Breast epithelium (tissue), 4 donors: ENCODE results near the gene IL17RC. TPM values are rescaled to one million over a fixed set of nuclear protein-coding genes. Genes with fewer than 3 reads are reported as not detected.
"Not testable (repeated sequence)": the region's sequence is repeated elsewhere in the genome, so short reads cannot be mapped to it uniquely, and the experiment has no call there.

ENCODE experiments used
- DNase-seq, 2 donors: peaks; one replicate each; pipeline ENCODE4 v3.0.0-alpha.2; 2019; ENCODE audit warnings: low spot score in 2 of 2
- H3K27ac ChIP-seq, 2 donors: fragments of 200-600 bp; sonication (generic) in 1 of 2; one replicate each; pipeline ENCODE4 v1.5.1; 2016 to 2019; ENCODE audit warnings: mild to moderate bottlenecking in 1 of 2
- H3K27me3 ChIP-seq, 2 donors: fragments of 200-600 bp; sonication (generic) in 1 of 2; one replicate each; pipeline versions ENCODE4 v1.5.1 to v1.6.0; 2017 to 2019; ENCODE audit warnings: control low read depth in 1 of 2, mild to moderate bottlenecking in 1 of 2
- H3K36me3 ChIP-seq: fragments of 200-600 bp; one replicate; pipeline ENCODE4 v1.5.1; 2019
- H3K4me1 ChIP-seq, 2 donors: fragments of 200-600 bp; sonication (generic); one replicate each; pipeline ENCODE4 v1.5.1; 2016 to 2019; ENCODE audit warnings: control low read depth in 1 of 2
- H3K4me3 ChIP-seq, 3 donors: fragments of 200-600 bp; sonication (generic); 1 replicate in 2 of 3; 2 replicates in 1 of 3; pipeline ENCODE4 v1.5.1; 2016 to 2019; ENCODE audit warnings: mild to moderate bottlenecking in 3 of 3, moderate library complexity in 2 of 3
- H3K9me3 ChIP-seq, 2 donors: fragments of 200-600 bp; sonication (generic) in 1 of 2; one replicate each; pipeline ENCODE4 v1.5.1; 2016 to 2019; ENCODE audit warnings: control low read depth in 1 of 2
- POLR2A ChIP-seq: fragments of 450-650 bp; IDR thresholded peaks from one replicate; pipeline ENCODE4 v1.6.1; 2016; ENCODE audit warnings: antibody characterized with exemption, mild to moderate bottlenecking, moderate library complexity
- POLR2AphosphoS5 ChIP-seq, 3 donors: sonication (generic); formaldehyde crosslinking; IDR thresholded peaks; one replicate each; pipeline ENCODE4 v1.6.1; 2017; ENCODE audit warnings: antibody characterized with exemption in 3 of 3
- intact Hi-C: fragments of 100-400 bp; cut with DNase I; formaldehyde crosslinking; loops from one replicate; pipeline ENCODE4 v1.15.1; 2023; ENCODE audit warnings: low total_unique reads
- total RNA-seq, 3 donors: library from RNA; depleted of rRNA; stranded (reverse); fragments of >200 nt; gene quantifications; one replicate each; pipeline ENCODE4 v1.1.0, GENCODE V29; 2016
- TF ChIP-seq, protein P1 (sequence below), 3 donors: fragments of 450-650 bp; IDR thresholded peaks; one replicate each; pipeline ENCODE4 v1.5.1; 2016 to 2017; ENCODE audit warnings: antibody characterized with exemption in 3 of 3, mild to moderate bottlenecking in 3 of 3, moderate library complexity in 3 of 3

IL17RC gene
- 100 to 1,000 TPM in 1 of 3 donors, 10 to 100 TPM in 2; 59.6 to 119 (median 90.6) TPM for total RNA-seq

DNA sequence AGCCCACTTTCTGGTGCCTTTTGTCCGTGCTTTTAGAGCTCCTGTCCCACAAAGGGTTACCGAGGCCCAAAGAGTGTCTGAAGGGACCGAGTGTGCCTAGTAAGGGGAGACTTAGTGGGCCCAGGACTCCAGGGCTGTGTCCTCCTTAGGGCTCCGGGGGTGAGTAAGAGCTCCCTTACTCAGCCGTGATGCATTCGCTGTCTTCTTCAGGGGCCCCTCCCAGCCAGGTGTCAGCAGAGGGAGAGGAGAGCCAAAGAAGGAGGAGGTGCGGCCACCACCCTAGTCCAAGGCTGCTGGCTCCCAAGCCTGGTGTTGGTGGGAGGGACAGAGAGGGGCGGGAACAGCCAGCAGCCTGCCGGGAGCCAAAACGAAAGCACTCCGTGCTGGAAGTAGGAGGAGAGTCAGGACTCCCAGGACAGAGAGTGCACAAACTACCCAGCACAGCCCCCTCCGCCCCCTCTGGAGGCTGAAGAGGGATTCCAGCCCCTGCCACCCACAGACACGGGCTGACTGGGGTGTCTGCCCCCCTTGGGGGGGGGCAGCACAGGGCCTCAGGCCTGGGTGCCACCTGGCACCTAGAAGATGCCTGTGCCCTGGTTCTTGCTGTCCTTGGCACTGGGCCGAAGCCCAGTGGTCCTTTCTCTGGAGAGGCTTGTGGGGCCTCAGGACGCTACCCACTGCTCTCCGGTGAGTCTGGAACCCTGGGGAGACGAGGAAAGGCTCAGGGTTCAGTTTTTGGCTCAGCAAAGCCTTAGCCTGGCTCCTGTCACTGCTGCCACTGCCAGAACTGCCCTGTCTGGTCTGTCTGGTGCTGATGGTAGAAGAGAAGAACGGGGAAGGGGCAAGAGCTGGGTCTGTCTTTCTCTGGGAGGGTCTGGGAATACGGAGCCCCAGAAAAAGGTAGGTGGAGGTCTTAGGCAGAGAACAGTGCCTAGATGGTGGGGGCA, at the start of gene IL17RC:
IL17RC (plus strand) TSS at position 365 of the 947 bp plus-strand sequence; CDS start at position 583, 218 bp downstream.
- intact Hi-C loops = no loop called here
- H3K9me3 ChIP-seq = no peaks in the 10 kb centered on the region
- H3K27me3 ChIP-seq = no peaks in the 10 kb centered on the region
- H3K4me1 ChIP-seq = peaks cover 11 to 24% of the 10 kb centered on the region in 2 donors
- H3K4me3 ChIP-seq = peak within 1 kb of the TSS; percentile 56 to 76 (median 67)
- TF ChIP-seq POLR2A = no peak
- peak in 2 of 3 donors; percentile 26 to 54 for TF ChIP-seq POLR2AphosphoS5 (IDR thresholded peaks at IDR 0.05)
- H3K27ac ChIP-seq = peak within 1 kb of the TSS; percentile 93 to 94
- peak; percentile 93 to 95 for DNase-seq
- no peaks in the 10 kb centered on the region for H3K36me3 ChIP-seq

- intact Hi-C loops = no loop called here
- peaks cover 5 to 13% of the 10 kb centered on the region in 2 donors for H3K4me1 ChIP-seq
Observed at GRCh38 chr3:9867106-9867505, 49.8 kb upstream of the IL17RC start.

GRCh38 chr3:9869955-9870354, 46.9 kb upstream of the IL17RC start:
- Histone ChIP-seq H3K4me3 (no peak overlapping the region), H3K9me3 (no peaks in the 10 kb centered on the region), H3K27ac (no peak overlapping the region), H3K27me3 (no peaks in the 10 kb centered on the region), H3K36me3 (no peaks in the 10 kb centered on the region), H3K4me1 (peaks cover 1 to 4% of the 10 kb centered on the region in 2 donors)
- TF ChIP-seq, protein P1, sequence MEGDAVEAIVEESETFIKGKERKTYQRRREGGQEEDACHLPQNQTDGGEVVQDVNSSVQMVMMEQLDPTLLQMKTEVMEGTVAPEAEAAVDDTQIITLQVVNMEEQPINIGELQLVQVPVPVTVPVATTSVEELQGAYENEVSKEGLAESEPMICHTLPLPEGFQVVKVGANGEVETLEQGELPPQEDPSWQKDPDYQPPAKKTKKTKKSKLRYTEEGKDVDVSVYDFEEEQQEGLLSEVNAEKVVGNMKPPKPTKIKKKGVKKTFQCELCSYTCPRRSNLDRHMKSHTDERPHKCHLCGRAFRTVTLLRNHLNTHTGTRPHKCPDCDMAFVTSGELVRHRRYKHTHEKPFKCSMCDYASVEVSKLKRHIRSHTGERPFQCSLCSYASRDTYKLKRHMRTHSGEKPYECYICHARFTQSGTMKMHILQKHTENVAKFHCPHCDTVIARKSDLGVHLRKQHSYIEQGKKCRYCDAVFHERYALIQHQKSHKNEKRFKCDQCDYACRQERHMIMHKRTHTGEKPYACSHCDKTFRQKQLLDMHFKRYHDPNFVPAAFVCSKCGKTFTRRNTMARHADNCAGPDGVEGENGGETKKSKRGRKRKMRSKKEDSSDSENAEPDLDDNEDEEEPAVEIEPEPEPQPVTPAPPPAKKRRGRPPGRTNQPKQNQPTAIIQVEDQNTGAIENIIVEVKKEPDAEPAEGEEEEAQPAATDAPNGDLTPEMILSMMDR (IDR thresholded peaks at IDR 0.05) = no peak
- no peak for TF ChIP-seq POLR2A
- TF ChIP-seq POLR2AphosphoS5 (IDR thresholded peaks at IDR 0.05) = no peak
- intact Hi-C loops = no loop called here
- DNase-seq = no peak

More at GRCh38 chr3:9867106-9867505, 49.8 kb upstream of the IL17RC start:
- TF ChIP-seq, protein P1 (IDR thresholded peaks at IDR 0.05) = no peak
- TF ChIP-seq POLR2AphosphoS5 (IDR thresholded peaks at IDR 0.05) (no peak), POLR2A (no peak)
- Histone ChIP-seq H3K4me3 (no peak overlapping the region), H3K27me3 (no peaks in the 10 kb centered on the region), H3K36me3 (no peaks in the 10 kb centered on the region), H3K27ac (peak overlapping the region; percentile 90 to 93), H3K9me3 (no peaks in the 10 kb centered on the region)
- DNase-seq = peak in 1 of 2 donors; percentile 33

DNA sequence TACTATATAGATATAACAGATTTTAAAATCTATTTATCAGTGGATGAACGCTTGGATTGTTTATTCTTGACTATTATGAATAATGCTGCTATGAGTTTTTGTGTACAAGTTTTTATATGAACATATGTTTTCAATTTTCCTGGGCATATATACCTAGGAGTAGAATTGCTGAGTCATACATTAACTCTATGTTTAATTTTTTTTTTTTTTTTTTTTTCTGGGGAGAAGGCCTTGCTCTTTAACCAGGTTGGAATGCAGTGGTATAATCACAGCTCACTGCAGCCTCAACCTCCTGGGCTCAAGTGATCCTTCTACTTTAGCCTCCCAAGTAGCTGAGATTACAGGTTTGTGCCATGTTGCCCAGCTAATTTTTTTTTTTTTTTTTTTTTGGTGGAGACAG, 45.9 kb upstream of the IL17RC start:
- Histone ChIP-seq H3K9me3 (no peaks in the 10 kb centered on the region), H3K36me3 (no peaks in the 10 kb centered on the region), H3K4me3 (no peak overlapping the region), H3K27ac (no peak overlapping the region), H3K4me1 (no peaks in the 10 kb centered on the region), H3K27me3 (no peaks in the 10 kb centered on the region)
- TF ChIP-seq POLR2A (no peak), POLR2AphosphoS5 (IDR thresholded peaks at IDR 0.05) (no peak)
- TF ChIP-seq, protein P1 (IDR thresholded peaks at IDR 0.05) = no peak
- DNase-seq = no peak
- intact Hi-C loops = no loop called here

DNA sequence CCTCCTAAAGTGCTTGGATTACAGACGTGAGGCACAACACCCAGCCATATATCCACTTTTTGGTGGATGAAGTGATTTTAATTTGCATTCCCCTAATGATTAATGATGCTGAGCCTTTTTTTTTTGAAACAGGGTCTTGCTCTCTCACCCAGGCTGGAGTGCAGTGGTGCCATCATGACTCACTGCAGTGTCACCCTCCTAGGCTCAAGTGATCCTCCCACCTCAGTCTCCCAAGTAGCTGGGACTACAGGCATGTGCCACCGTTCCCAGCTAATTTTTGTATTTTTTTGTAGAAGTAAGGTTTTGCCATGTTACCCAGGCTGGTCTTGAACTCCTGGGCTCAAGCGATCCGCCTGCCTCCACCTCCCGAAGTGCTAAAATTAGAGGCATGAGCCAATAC, 44.8 kb upstream of the IL17RC start:
- H3K9me3 ChIP-seq, H3K27ac ChIP-seq, H3K4me3 ChIP-seq, intact Hi-C loops, H3K36me3 ChIP-seq, DNase-seq, H3K27me3 ChIP-seq, H3K4me1 ChIP-seq: not testable (repeated sequence)

DNA sequence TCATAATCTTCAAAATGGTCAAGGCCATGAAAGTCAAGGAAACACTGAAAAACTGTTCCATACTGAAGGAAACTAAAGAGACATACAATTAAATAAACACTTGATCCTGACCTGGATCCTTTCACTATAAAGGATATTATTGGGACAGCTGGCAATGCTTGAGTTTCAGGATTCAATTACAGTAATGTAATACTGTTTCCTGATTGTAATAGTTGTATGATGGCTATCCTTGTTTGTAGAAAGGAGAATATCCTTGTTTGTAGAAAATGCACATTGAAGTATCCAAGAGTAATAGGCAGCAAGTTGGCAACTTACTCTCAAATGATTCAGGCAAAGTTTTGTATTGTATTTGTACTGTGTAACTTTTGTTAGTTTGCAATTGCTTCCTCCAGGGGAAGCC, 41.5 kb upstream of the IL17RC start:
- no peaks in the 10 kb centered on the region for H3K27me3 ChIP-seq
- TF ChIP-seq POLR2A = no peak
- TF ChIP-seq, protein P1 (IDR thresholded peaks at IDR 0.05) = no peak
- TF ChIP-seq POLR2AphosphoS5 (IDR thresholded peaks at IDR 0.05) = no peak
- H3K27ac ChIP-seq = peak overlapping the region in 1 of 2 donors; percentile 19
- H3K9me3 ChIP-seq = no peaks in the 10 kb centered on the region
- no peak for DNase-seq
- H3K36me3 ChIP-seq = no peaks in the 10 kb centered on the region
- no peak overlapping the region for H3K4me3 ChIP-seq
- intact Hi-C loops = no loop called here
- H3K4me1 ChIP-seq = no peaks in the 10 kb centered on the region

DNA sequence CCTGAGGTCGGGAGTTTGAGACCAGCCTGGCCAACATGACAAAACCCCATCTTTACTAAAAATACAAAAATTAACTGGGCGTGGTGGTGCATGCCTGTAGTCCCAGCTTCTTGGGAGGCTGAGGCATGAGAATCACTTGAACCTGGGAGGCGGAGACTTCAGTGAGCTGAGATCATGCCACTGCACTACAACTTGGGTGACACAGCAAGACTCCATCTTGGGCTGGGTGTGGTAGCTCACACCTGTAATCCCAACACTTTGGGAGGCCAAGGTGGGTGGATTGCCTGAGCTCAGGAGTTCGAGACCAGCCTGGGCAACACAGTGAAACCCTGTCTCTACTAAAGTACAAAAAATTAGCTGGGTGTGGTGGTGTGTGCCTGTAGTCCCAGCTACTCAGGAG, 40.6 kb upstream of the IL17RC start:
- peak overlapping the region in 1 of 2 donors; percentile 19 for H3K27ac ChIP-seq
- H3K4me1 ChIP-seq, intact Hi-C loops, H3K4me3 ChIP-seq, H3K27me3 ChIP-seq, DNase-seq, H3K36me3 ChIP-seq, H3K9me3 ChIP-seq: not testable (repeated sequence)
